HEK293 (cell line): ENCODE data around the gene LYRM1.
"Not testable (repeated sequence)": the region's sequence is repeated elsewhere in the genome, so short reads cannot be mapped to it uniquely, and the experiment has no call there.

Experiments
- BCL11A ChIP-seq: fragments of 450-650 bp; formaldehyde crosslinking; IDR thresholded peaks from 2 replicates; pipeline ENCODE4 v1.5.1; 2016; ENCODE audit warnings: low read depth, missing biosample characterization, missing genetic modification characterization
- CTCF ChIP-seq: fragments of 450-650 bp; formaldehyde crosslinking; IDR thresholded peaks from 2 replicates; pipeline ENCODE4 v1.5.1; 2016; ENCODE audit warnings: missing biosample characterization, missing genetic modification characterization
- MYNN ChIP-seq: fragments of 450-650 bp; formaldehyde crosslinking; IDR thresholded peaks from 2 replicates; pipeline ENCODE4 v1.5.1; 2016; ENCODE audit warnings: missing biosample characterization, missing genetic modification characterization, borderline replicate concordance
- RBAK ChIP-seq: fragments of 450-650 bp; formaldehyde crosslinking; IDR thresholded peaks from 2 replicates; pipeline ENCODE4 v1.5.1; 2016; ENCODE audit warnings: missing biosample characterization, missing genetic modification characterization
- YY1 ChIP-seq: fragments of 450-650 bp; formaldehyde crosslinking; IDR thresholded peaks from 2 replicates; pipeline ENCODE4 v1.5.1; 2018; ENCODE audit warnings: missing biosample characterization, missing genetic modification characterization
- ZNF121 ChIP-seq: fragments of 450-650 bp; formaldehyde crosslinking; IDR thresholded peaks from 2 replicates; pipeline ENCODE4 v1.5.1; 2016; ENCODE audit warnings: missing biosample characterization, missing genetic modification characterization
- ZNF211 ChIP-seq: fragments of 450-650 bp; formaldehyde crosslinking; IDR thresholded peaks from 2 replicates; pipeline ENCODE4 v1.5.1; 2016; ENCODE audit warnings: low read depth, missing biosample characterization, missing genetic modification characterization
- ZNF24 ChIP-seq: fragments of 450-650 bp; formaldehyde crosslinking; IDR thresholded peaks from 2 replicates; pipeline ENCODE4 v1.5.1; 2016; ENCODE audit warnings: missing biosample characterization, missing genetic modification characterization
- ZNF549 ChIP-seq: fragments of 450-650 bp; IDR thresholded peaks from 2 replicates; pipeline ENCODE4 v1.5.1; 2018; ENCODE audit warnings: missing biosample characterization, missing genetic modification characterization, mild to moderate bottlenecking, inconsistent platforms, moderate library complexity
- ZNF610 ChIP-seq: fragments of 450-650 bp; formaldehyde crosslinking; IDR thresholded peaks from 2 replicates; pipeline ENCODE4 v1.5.1; 2016; ENCODE audit warnings: missing biosample characterization, missing genetic modification characterization, borderline replicate concordance
- ZNF701 ChIP-seq: fragments of 450-650 bp; formaldehyde crosslinking; IDR thresholded peaks from 2 replicates; pipeline ENCODE4 v1.5.1; 2016; ENCODE audit warnings: missing biosample characterization, missing genetic modification characterization

DNA sequence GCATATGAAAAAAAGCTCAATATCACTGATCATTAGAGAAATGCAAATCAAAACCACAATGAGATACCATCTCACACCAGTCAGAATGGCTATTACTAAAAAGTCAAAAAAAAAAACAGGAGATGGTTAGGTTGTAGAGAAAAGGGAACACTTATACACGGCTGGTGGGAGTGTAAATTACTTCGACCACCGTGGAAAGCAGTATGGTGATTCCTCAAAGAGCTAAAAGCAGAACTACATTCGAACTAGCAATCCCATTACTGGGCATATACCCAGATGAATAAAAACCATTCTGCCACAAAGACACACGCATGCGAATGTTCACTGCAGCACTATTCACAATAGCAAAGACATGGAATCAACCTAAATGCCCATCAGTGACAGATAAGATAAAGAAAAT is 36.2 kb upstream of the LYRM1 start:
- not testable (repeated sequence) for TF ChIP-seq CTCF; ZNF549 (tag by site-specific recombination); MYNN; ZNF610 (tag by site-specific recombination); RBAK (tag by site-specific recombination); YY1 (tag by site-specific recombination); BCL11A; ZNF121; ZNF24 (tag by site-specific recombination); ZNF211 (tag by site-specific recombination); ZNF701 (tag by site-specific recombination)
